ENCODE data around the gene ARMH4. TPM values are rescaled to one million over a fixed set of nuclear protein-coding genes. Genes with fewer than 3 reads are reported as not detected.

ARMH4 gene
- total RNA-seq, 1 experiment from 2014 or later = 42.6 TPM

DNA sequence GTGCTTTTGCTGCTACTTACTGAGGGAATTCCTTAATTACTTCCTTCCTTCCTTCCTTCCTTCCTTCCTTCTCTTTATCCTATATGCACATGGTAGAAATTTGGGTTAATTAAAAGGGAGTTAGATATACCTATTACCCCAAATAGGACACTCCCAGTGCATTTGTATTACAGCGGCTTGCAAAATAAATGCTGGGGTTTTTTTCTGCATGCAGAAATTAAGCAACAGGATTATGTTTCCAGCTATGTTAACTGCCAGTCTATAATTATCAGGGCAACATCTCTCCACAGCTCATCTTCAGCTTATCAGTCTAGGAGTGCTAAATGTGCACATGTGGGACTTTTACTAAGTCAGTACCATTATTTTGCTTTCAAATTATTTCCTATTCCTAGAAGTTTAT, 153.2 kb downstream of the ARMH4 start:
- no peak overlapping the region for H3K14ac ChIP-seq (ENCODE audit: insufficient read depth, low read length)
- Mint-ChIP-seq H3K9me3 (no peaks in the 10 kb centered on the region), H3K36me3 (ENCODE audit: insufficient read depth in 1 of 3, low read depth in 3 of 3) (no peaks in the 10 kb centered on the region), H3K27me3 (ENCODE audit: low read depth) (no peaks in the 10 kb centered on the region), H3K4me3 (no peak overlapping the region), H3K27ac (no peak overlapping the region), H3K4me1 (no peaks in the 10 kb centered on the region)
- H2AFZ ChIP-seq (ENCODE audit: low read length) = no peak overlapping the region
- no peak overlapping the region for H4K91ac ChIP-seq (ENCODE audit: insufficient read length, low read depth, low read length)
- no peak overlapping the region for H3K27ac ChIP-seq (ENCODE audit: insufficient read length, low read depth, low read length)
- TF ChIP-seq, protein P1, sequence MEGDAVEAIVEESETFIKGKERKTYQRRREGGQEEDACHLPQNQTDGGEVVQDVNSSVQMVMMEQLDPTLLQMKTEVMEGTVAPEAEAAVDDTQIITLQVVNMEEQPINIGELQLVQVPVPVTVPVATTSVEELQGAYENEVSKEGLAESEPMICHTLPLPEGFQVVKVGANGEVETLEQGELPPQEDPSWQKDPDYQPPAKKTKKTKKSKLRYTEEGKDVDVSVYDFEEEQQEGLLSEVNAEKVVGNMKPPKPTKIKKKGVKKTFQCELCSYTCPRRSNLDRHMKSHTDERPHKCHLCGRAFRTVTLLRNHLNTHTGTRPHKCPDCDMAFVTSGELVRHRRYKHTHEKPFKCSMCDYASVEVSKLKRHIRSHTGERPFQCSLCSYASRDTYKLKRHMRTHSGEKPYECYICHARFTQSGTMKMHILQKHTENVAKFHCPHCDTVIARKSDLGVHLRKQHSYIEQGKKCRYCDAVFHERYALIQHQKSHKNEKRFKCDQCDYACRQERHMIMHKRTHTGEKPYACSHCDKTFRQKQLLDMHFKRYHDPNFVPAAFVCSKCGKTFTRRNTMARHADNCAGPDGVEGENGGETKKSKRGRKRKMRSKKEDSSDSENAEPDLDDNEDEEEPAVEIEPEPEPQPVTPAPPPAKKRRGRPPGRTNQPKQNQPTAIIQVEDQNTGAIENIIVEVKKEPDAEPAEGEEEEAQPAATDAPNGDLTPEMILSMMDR (conservative IDR thresholded peaks at IDR 0.05) = no peak
- no peak overlapping the region for H2BK120ac ChIP-seq (ENCODE audit: low read depth, low read length, poor library complexity, severe bottlenecking)
- no peaks in the 10 kb centered on the region for H3K27me3 ChIP-seq (ENCODE audit: insufficient read depth, low read length)
- no peaks in the 10 kb centered on the region for H3K23me2 ChIP-seq (ENCODE audit: insufficient read length, low read depth, low read length, poor library complexity, severe bottlenecking)
- no peaks in the 10 kb centered on the region for H3K79me1 ChIP-seq (ENCODE audit: insufficient read depth, low read depth, low read length, poor library complexity, severe bottlenecking)
- H3K4me1 ChIP-seq (ENCODE audit: insufficient read depth, low read length) = no peaks in the 10 kb centered on the region
- H4K20me1 ChIP-seq (ENCODE audit: control insufficient read depth, insufficient read depth, insufficient read length) = no peaks in the 10 kb centered on the region
- H2BK5ac ChIP-seq (ENCODE audit: insufficient read length, low read length) = no peak overlapping the region
- H4K5ac ChIP-seq (ENCODE audit: insufficient read length, low read depth, low read length) = no peak overlapping the region
- H3K18ac ChIP-seq (ENCODE audit: insufficient read length, low read depth, low read length) = no peak overlapping the region
- H3K56ac ChIP-seq (ENCODE audit: insufficient read length, low read depth, low read length) = no peak overlapping the region
- H3K9me3 ChIP-seq (ENCODE audit: control insufficient read depth, low read depth, low read length) = no peaks in the 10 kb centered on the region
- H3K23ac ChIP-seq (ENCODE audit: insufficient read length, low read depth, low read length) = no peak overlapping the region
- H4K8ac ChIP-seq (replicated peaks; ENCODE audit: insufficient read length, low read depth, low read length) = no peak overlapping the region
- H2BK15ac ChIP-seq (ENCODE audit: low read depth, low read length) = no peak overlapping the region
- H2BK20ac ChIP-seq (ENCODE audit: low read depth, low read length, poor library complexity, severe bottlenecking) = no peak overlapping the region
- H3K4me2 ChIP-seq (ENCODE audit: insufficient read depth, insufficient read length, low read length) = no peak overlapping the region
- H3K79me2 ChIP-seq (ENCODE audit: insufficient read depth, low read length) = no peaks in the 10 kb centered on the region
- no CpG with 5 or more reads among the region's 1 CpG for WGBS (ENCODE audit: extremely low coverage, insufficient read length, low lambda C conversion rate)
- no peak for DNase-seq
- H2BK12ac ChIP-seq (ENCODE audit: insufficient read length, low read depth, low read length) = no peak overlapping the region
- no peak overlapping the region for H2AK5ac ChIP-seq (ENCODE audit: insufficient read length, low read length)
- no peak overlapping the region for H3K9ac ChIP-seq (ENCODE audit: extremely low read depth, insufficient read length, low read length)
- no peak overlapping the region for H3T11ph ChIP-seq (ENCODE audit: low read length)
- H3K4ac ChIP-seq (ENCODE audit: low read depth, low read length) = no peak overlapping the region

Data from H9 (cell line).